GM12878 (cell line): ENCODE data around the gene DUS1L.

ENCODE experiments used
- JUNB ChIP-seq: IDR thresholded peaks from 2 replicates; pipeline ENCODE4 v1.6.1; 2016; ENCODE audit warnings: antibody characterized with exemption, mild to moderate bottlenecking
- NFYA ChIP-seq: IDR thresholded peaks from 2 replicates; pipeline ENCODE4 v1.6.1; 2011; ENCODE audit warnings: low read depth, mild to moderate bottlenecking, low read length, improper control_type of control experiment, borderline replicate concordance
- TCF12 ChIP-seq: IDR thresholded peaks from 2 replicates; pipeline ENCODE4 v1.6.1; 2011; ENCODE audit warnings: low read depth, mild to moderate bottlenecking, low read length
- TF ChIP-seq, protein P1 (sequence below): IDR thresholded peaks from 2 replicates; pipeline ENCODE4 v1.6.1; 2012; ENCODE audit warnings: low read depth, low read length, improper control_type of control experiment
- TF ChIP-seq, protein P2 (sequence below): fragments of 450-650 bp; IDR thresholded peaks from 2 replicates; pipeline ENCODE4 v1.6.1; 2017; ENCODE audit warnings: mild to moderate bottlenecking
- TF ChIP-seq, protein P3 (sequence below), 3 experiments: IDR thresholded peaks in 2 of 3; conservative IDR thresholded peaks in 1 of 3; 2 replicates each; pipeline ENCODE4 v1.5.1; 2011; ENCODE audit warnings: low read depth in 3 of 3, low read length in 3 of 3, mild to moderate bottlenecking in 3 of 3, control low read depth in 2 of 3, moderate library complexity in 2 of 3, inconsistent platforms in 1 of 3, mixed read lengths in 1 of 3; ENCODE audit not compliant: control insufficient read depth in 2 of 3, insufficient read depth in 1 of 3; ENCODE audit errors: extremely low read depth in 1 of 3
- TF ChIP-seq, protein P4 (sequence below): IDR thresholded peaks from 2 replicates; pipeline ENCODE4 v1.6.1; 2012; ENCODE audit warnings: low read depth, low read length, improper control_type of control experiment
- TF ChIP-seq, protein P5 (sequence below): fragments of 450-650 bp; IDR thresholded peaks from 2 replicates; pipeline ENCODE4 v1.6.1; 2017; ENCODE audit warnings: antibody characterized with exemption, mild to moderate bottlenecking, moderate library complexity

DNA sequence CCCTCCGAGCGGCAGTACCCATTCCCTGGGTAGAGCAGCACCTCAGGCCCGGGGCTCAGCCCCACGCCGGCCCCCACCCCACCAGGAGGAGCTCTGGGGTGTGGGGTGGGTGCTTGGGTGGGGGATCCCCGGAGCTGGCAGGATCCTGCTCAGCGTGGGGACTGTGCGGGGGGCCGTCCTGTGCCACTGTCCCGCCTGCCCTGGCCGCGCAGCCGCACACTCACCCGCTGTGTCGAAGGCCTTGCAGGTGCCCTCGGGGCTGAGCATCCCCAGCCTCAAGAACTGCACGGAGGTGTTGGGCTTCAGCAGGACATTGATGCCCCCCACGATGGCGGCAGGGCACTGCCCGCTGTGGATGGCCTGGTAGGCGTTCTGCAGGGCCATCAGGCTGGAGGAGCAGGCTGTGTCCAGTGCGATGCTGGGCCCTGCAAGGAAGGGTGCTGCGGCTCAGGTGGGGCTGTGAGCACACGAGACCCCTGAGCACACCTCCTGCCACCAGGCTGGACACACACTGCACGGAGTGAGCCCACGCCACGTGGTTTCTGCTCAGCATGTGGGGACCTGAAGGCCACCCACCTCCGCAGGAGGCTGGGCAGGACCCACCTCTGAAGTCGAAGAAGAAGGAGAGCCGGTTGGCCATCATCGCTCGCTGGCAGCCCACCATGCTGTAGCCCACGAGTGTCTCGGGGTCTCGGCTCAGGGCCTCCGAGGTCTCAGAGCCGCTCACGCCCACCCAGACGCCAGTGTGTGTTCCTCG is 27.6 kb upstream of the DUS1L start:
- TF ChIP-seq, protein P1, sequence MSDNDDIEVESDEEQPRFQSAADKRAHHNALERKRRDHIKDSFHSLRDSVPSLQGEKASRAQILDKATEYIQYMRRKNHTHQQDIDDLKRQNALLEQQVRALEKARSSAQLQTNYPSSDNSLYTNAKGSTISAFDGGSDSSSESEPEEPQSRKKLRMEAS: no peak
- TF ChIP-seq, protein P2, sequence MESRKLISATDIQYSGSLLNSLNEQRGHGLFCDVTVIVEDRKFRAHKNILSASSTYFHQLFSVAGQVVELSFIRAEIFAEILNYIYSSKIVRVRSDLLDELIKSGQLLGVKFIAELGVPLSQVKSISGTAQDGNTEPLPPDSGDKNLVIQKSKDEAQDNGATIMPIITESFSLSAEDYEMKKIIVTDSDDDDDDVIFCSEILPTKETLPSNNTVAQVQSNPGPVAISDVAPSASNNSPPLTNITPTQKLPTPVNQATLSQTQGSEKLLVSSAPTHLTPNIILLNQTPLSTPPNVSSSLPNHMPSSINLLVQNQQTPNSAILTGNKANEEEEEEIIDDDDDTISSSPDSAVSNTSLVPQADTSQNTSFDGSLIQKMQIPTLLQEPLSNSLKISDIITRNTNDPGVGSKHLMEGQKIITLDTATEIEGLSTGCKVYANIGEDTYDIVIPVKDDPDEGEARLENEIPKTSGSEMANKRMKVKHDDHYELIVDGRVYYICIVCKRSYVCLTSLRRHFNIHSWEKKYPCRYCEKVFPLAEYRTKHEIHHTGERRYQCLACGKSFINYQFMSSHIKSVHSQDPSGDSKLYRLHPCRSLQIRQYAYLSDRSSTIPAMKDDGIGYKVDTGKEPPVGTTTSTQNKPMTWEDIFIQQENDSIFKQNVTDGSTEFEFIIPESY: no peak
- no peak for TF ChIP-seq JUNB
- TF ChIP-seq, protein P3, sequence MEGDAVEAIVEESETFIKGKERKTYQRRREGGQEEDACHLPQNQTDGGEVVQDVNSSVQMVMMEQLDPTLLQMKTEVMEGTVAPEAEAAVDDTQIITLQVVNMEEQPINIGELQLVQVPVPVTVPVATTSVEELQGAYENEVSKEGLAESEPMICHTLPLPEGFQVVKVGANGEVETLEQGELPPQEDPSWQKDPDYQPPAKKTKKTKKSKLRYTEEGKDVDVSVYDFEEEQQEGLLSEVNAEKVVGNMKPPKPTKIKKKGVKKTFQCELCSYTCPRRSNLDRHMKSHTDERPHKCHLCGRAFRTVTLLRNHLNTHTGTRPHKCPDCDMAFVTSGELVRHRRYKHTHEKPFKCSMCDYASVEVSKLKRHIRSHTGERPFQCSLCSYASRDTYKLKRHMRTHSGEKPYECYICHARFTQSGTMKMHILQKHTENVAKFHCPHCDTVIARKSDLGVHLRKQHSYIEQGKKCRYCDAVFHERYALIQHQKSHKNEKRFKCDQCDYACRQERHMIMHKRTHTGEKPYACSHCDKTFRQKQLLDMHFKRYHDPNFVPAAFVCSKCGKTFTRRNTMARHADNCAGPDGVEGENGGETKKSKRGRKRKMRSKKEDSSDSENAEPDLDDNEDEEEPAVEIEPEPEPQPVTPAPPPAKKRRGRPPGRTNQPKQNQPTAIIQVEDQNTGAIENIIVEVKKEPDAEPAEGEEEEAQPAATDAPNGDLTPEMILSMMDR (IDR thresholded peaks at IDR 0.05 in 2 of 3, conservative IDR thresholded peaks at IDR 0.05 in 1 of 3; ENCODE audit: control insufficient read depth in 2 of 3, extremely low read depth in 1 of 3, insufficient read depth in 1 of 3, low read depth in 3 of 3, low read length in 3 of 3): no peak
- TF ChIP-seq, protein P4, sequence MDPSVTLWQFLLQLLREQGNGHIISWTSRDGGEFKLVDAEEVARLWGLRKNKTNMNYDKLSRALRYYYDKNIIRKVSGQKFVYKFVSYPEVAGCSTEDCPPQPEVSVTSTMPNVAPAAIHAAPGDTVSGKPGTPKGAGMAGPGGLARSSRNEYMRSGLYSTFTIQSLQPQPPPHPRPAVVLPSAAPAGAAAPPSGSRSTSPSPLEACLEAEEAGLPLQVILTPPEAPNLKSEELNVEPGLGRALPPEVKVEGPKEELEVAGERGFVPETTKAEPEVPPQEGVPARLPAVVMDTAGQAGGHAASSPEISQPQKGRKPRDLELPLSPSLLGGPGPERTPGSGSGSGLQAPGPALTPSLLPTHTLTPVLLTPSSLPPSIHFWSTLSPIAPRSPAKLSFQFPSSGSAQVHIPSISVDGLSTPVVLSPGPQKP: no peak
- no peak for TF ChIP-seq NFYA
- TF ChIP-seq TCF12: no peak
- TF ChIP-seq, protein P5, sequence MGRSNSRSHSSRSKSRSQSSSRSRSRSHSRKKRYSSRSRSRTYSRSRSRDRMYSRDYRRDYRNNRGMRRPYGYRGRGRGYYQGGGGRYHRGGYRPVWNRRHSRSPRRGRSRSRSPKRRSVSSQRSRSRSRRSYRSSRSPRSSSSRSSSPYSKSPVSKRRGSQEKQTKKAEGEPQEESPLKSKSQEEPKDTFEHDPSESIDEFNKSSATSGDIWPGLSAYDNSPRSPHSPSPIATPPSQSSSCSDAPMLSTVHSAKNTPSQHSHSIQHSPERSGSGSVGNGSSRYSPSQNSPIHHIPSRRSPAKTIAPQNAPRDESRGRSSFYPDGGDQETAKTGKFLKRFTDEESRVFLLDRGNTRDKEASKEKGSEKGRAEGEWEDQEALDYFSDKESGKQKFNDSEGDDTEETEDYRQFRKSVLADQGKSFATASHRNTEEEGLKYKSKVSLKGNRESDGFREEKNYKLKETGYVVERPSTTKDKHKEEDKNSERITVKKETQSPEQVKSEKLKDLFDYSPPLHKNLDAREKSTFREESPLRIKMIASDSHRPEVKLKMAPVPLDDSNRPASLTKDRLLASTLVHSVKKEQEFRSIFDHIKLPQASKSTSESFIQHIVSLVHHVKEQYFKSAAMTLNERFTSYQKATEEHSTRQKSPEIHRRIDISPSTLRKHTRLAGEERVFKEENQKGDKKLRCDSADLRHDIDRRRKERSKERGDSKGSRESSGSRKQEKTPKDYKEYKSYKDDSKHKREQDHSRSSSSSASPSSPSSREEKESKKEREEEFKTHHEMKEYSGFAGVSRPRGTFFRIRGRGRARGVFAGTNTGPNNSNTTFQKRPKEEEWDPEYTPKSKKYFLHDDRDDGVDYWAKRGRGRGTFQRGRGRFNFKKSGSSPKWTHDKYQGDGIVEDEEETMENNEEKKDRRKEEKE: no peak
